Measurements from ENCODE around the gene CACNB4. TPM values are rescaled to one million over a fixed set of nuclear protein-coding genes. Genes with fewer than 3 reads are reported as not detected.
A peak's percentile ranks its signal among the peaks of the same experiment; 100 is the strongest.

CACNB4 gene
- total and polyA plus RNA-seq, 9 of the 15 experiments (the other 6 are each of a cell fraction or from before 2014, with no cell fraction given), result 0.01 to 0.20 (median 0.04) TPM; not detected in 1

DNA sequence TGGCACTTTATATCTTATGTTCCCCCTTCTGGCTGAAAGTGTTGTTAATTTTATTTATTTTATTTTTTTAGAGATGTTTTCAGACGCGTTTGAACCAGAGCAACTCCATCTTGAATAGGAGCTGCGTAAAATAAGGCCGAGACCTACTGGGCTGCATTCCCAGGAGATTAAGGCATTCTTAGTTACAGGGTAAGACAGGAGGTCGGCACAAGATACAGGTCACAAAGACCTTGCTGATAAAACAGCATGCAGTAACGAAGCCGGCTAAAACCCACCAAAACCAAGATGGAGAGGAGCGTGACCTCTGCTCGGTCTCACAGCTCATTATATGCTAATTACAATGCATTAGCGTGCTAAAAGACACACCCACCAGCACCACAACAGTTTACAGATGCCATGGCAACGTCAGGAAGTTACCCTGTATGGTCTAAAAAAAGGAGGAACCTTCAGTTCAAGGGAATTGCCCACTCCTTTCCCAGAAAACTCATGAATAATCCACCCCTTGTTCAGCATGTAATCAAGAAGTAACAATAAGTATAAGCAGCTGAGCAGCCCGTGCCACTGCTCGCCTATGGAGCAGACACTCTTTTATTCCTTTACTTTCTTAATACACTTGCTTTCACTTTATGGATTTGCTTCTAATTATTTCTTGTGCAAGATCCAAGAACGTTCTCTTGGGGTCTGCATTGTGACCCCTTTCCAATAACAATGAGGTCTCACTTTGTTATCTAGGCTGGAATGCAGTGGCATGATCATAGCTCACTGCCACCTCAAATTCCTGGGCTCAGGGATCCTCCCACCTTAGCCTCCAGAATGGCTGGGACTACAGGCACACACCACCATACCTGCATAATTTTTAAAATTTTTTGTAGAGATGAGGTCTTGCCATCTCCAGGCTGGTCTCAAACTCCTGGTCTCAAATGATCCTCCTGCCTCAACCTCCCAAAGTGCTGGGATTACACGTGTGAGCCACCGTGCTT lies 55.9 kb downstream of the CACNB4 start (continued):
- TF ChIP-seq, protein P1, sequence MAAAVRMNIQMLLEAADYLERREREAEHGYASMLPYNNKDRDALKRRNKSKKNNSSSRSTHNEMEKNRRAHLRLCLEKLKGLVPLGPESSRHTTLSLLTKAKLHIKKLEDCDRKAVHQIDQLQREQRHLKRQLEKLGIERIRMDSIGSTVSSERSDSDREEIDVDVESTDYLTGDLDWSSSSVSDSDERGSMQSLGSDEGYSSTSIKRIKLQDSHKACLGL (CRISPR knock-in tag; IDR thresholded peaks at IDR 0.05; ENCODE audit: borderline replicate concordance, poor library complexity, severe bottlenecking), result no peak
- TF ChIP-seq BACH1 (tag; IDR thresholded peaks at IDR 0.05), result peak; percentile 70; the same call in 1 of the 2 replicates
- TF ChIP-seq, protein P2, sequence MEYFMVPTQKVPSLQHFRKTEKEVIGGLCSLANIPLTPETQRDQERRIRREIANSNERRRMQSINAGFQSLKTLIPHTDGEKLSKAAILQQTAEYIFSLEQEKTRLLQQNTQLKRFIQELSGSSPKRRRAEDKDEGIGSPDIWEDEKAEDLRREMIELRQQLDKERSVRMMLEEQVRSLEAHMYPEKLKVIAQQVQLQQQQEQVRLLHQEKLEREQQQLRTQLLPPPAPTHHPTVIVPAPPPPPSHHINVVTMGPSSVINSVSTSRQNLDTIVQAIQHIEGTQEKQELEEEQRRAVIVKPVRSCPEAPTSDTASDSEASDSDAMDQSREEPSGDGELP (CRISPR knock-in tag; IDR thresholded peaks at IDR 0.05; ENCODE audit: borderline replicate concordance), result no peak
- TF ChIP-seq CHD1 (IDR thresholded peaks at IDR 0.05; ENCODE audit: low read length), result no peak
- no peak for TF ChIP-seq TGIF2 (CRISPR knock-in tag; IDR thresholded peaks at IDR 0.05)
- no peak for TF ChIP-seq ARNT (IDR thresholded peaks at IDR 0.05)
- TF ChIP-seq CBX8 (IDR thresholded peaks at IDR 0.05; ENCODE audit: borderline replicate concordance, extremely low read depth, low read depth, low read length, poor library complexity, severe bottlenecking), result no peak
- no peak for TF ChIP-seq POU5F1 (IDR thresholded peaks at IDR 0.05; ENCODE audit: borderline replicate concordance, low read depth, low read length, partially characterized antibody)

All from K562 (cell line).